Keratinocyte (primary cell): ENCODE results near the gene CHMP2A. TPM values are rescaled to one million over a fixed set of nuclear protein-coding genes. Genes with fewer than 3 reads are reported as not detected.

ENCODE experiments used
- DNase-seq: peaks from one replicate; pipeline ENCODE4 v3.0.0-alpha.2; 2011; ENCODE audit warnings: low read depth, missing footprints, low spot score
- FAIRE-seq: peaks from 2 replicates; lab custom pipeline; 2011; peaks lifted over from hg19 to GRCh38; lab: Jason Lieb, UNC
- H2AFZ ChIP-seq: 2 replicates; pipeline ENCODE4 v1.6.0; 2012; ENCODE audit warnings: low read length, control low read depth, inconsistent platforms; ENCODE audit not compliant: control insufficient read depth
- H3K27ac ChIP-seq: 2 replicates; pipeline ENCODE4 v1.5.1; 2011; ENCODE audit warnings: low read length; ENCODE audit not compliant: control insufficient read depth, insufficient read depth
- H3K27me3 ChIP-seq: 3 replicates; pipeline ENCODE4 v1.6.0; 2011; ENCODE audit warnings: low read length; ENCODE audit not compliant: control insufficient read depth, insufficient read depth; ENCODE audit errors: extremely low read depth
- H3K36me3 ChIP-seq, 2 experiments: 2 replicates in 1 of 2; 3 replicates in 1 of 2; pipeline ENCODE4 v1.5.1; 2011; ENCODE audit warnings: low read length in 2 of 2, mild to moderate bottlenecking in 1 of 2; ENCODE audit not compliant: control insufficient read depth in 2 of 2, insufficient read depth in 2 of 2; ENCODE audit errors: extremely low read depth in 1 of 2
- H3K4me1 ChIP-seq: 3 replicates; pipeline ENCODE4 v1.5.1; 2011; ENCODE audit warnings: low read length; ENCODE audit not compliant: control insufficient read depth, insufficient read depth; ENCODE audit errors: extremely low read depth
- H3K4me2 ChIP-seq: 3 replicates; pipeline ENCODE4 v1.6.0; 2011; ENCODE audit warnings: low read depth, low read length; ENCODE audit not compliant: control insufficient read depth, insufficient read depth; ENCODE audit errors: extremely low read depth
- H3K4me3 ChIP-seq, 3 experiments: fragments of 200-600 bp in 1 of 3; sonication (generic) in 1 of 3; 2 replicates in 2 of 3; 3 replicates in 1 of 3; pipeline ENCODE4 v1.5.1; 2011 to 2016; ENCODE audit warnings: low read length in 3 of 3, mild to moderate bottlenecking in 3 of 3, control low read depth in 2 of 3, inconsistent platforms in 1 of 3, low read depth in 1 of 3, mixed read lengths in 1 of 3, mixed run types in 1 of 3, moderate library complexity in 1 of 3; ENCODE audit not compliant: control insufficient read depth in 2 of 3, insufficient read depth in 2 of 3; ENCODE audit errors: extremely low read depth in 1 of 3
- H3K79me2 ChIP-seq: 2 replicates; pipeline ENCODE4 v1.6.0; 2012; ENCODE audit warnings: low read length; ENCODE audit not compliant: control insufficient read depth, insufficient read depth
- H3K9ac ChIP-seq: 3 replicates; pipeline ENCODE4 v1.6.0; 2011; ENCODE audit warnings: low read length; ENCODE audit not compliant: control insufficient read depth, insufficient read depth; ENCODE audit errors: extremely low read depth
- H3K9me1 ChIP-seq: 3 replicates; pipeline ENCODE4 v1.6.0; 2011; ENCODE audit warnings: low read length; ENCODE audit not compliant: control insufficient read depth, insufficient read depth; ENCODE audit errors: extremely low read depth
- H3K9me3 ChIP-seq: 2 replicates; pipeline ENCODE4 v1.5.1; 2012; ENCODE audit warnings: low read depth, low read length; ENCODE audit not compliant: control insufficient read depth
- H4K20me1 ChIP-seq: 3 replicates; pipeline ENCODE4 v1.6.0; 2011; ENCODE audit warnings: low read length; ENCODE audit not compliant: control insufficient read depth, insufficient read depth; ENCODE audit errors: extremely low read depth
- EZH2 ChIP-seq: IDR thresholded peaks from one replicate; pipeline ENCODE4 v1.6.1; 2012; ENCODE audit warnings: inconsistent platforms, mild to moderate bottlenecking, low read length, moderate library complexity
- dilution Hi-C: fragments of 300-500 bp; cut with MboI; formaldehyde crosslinking; loops from one replicate; pipeline ENCODE4 v1.7.0; 2020; ENCODE audit warnings: low sequenced_read_pairs; ENCODE audit not compliant: extremely low pct_ligation_motif_present
- polyA minus RNA-seq, 3 experiments: library from RNA; depleted of rRNA, polyadenylated mRNA; stranded (reverse); fragments of >200 nt; gene quantifications; 1 replicate in 1 of 3; 2 replicates in 1 of 3; 3 replicates in 1 of 3; pipeline ENCODE4 v1.2.3, GENCODE V29; 2011
- polyA plus RNA-seq, 5 experiments: library from polyadenylated mRNA; depleted of rRNA in 3 of 5; stranded (reverse) in 3 of 5; stranded (forward) in 1 of 5; unstranded in 1 of 5; fragments of >200 nt; gene quantifications; 1 replicate in 1 of 5; 2 replicates in 3 of 5; 3 replicates in 1 of 5; pipeline versions ENCODE4 v1.2.1 to v1.2.3, GENCODE V29; 2011 to 2012; ENCODE audit warnings: missing spikeins in 2 of 5, low read depth in 1 of 5, low replicate concordance in 1 of 5
- TF ChIP-seq, protein P1 (sequence below), 3 experiments: IDR thresholded peaks in 1 of 3; conservative IDR thresholded peaks in 1 of 3; optimal IDR thresholded peaks in 1 of 3; 2 replicates in 2 of 3; 3 replicates in 1 of 3; pipeline versions ENCODE3 to v1.5.1; 2011; ENCODE audit warnings: low read length in 3 of 3, mild to moderate bottlenecking in 3 of 3, moderate library complexity in 2 of 3, control low read depth in 1 of 3, inconsistent platforms in 1 of 3; ENCODE audit not compliant: insufficient read depth in 2 of 3; ENCODE audit errors: extremely low read depth in 1 of 3

Gene CHMP2A
- polyA plus RNA-seq (105 to 167 TPM (median 115 TPM) in 3 replicates), polyA minus RNA-seq (73.6 to 125 TPM (median 114 TPM) in 3 replicates)
- 197 TPM for polyA plus RNA-seq (2011; ENCODE audit: low read depth)
- 142 and 203 TPM in 2 replicates for polyA plus RNA-seq (2011; cell fraction: cytosol; rRNA removed)
- polyA plus RNA-seq (2011; cell fraction: nucleus; rRNA removed): 87.9 and 91.0 TPM in 2 replicates
- polyA plus RNA-seq (2012; ENCODE audit: low replicate concordance): 150 and 159 TPM in 2 replicates
- 121 TPM for polyA minus RNA-seq (2011; cell fraction: cytosol; rRNA and poly(A)+ RNA removed)
- 22.2 and 26.5 TPM in 2 replicates for polyA minus RNA-seq (2011; cell fraction: nucleus; rRNA and poly(A)+ RNA removed)

DNA sequence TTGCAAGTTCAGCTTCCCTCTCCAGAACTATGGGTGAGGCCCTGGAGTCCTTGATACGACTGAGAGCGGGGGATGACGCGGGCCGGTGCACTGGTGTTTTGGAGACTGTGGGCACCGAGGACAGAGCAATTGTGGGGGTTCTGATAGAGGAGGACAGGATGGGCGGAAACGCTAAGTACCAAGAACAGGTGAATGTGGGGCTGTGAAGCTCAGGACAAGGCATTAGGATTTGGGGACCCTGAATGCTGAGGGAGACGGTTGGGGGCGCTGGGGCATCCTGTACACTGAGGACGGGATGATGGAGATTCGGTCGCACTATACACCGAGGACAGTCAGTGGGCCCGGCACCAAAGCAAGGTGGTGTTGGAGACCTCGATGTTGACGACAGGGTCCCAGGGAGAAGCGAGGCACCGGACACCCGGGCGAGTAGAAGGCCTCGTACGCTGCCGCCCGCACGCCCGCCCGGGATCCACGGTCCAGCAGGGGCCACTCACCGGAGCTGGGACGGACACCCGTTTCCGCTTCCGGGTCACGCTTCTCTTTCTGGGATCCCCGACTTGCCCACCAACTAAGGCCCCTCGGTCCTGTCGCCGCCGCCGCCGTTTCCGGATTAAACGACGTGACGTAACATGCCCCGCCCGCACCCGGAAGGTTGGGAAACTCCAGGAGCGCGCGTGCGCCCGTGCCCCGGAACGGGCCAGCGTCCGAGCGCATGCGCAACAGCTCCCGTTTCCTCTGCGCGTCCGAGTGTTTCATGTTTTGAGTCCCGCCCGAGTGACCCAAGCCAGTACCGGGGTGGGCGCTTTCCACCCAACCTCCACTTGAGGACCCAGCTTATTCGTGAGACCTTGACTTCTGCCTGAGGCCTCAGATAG, at the start of gene CHMP2A:
TSS of gene CHMP2A (minus strand) at position 612 of the 875 bp plus-strand sequence. CDS start 893 bp downstream, outside the sequence.
- peak within 1 kb of the TSS; percentile 67 to 92 (median 89) for H3K4me3 ChIP-seq
- dilution Hi-C loops: no loop called here
- peaks cover 30% of the 10 kb centered on the region for H3K4me1 ChIP-seq
- H3K4me2 ChIP-seq: peak within 1 kb of the TSS; percentile 97
- H3K9ac ChIP-seq: peak within 1 kb of the TSS; percentile 91
- H3K79me2 ChIP-seq: peaks cover 54% of the 10 kb centered on the region
- H3K9me3 ChIP-seq: no peaks in the 10 kb centered on the region
- peak within 1 kb of the TSS; percentile 86 for H3K27ac ChIP-seq
- TF ChIP-seq, protein P1, sequence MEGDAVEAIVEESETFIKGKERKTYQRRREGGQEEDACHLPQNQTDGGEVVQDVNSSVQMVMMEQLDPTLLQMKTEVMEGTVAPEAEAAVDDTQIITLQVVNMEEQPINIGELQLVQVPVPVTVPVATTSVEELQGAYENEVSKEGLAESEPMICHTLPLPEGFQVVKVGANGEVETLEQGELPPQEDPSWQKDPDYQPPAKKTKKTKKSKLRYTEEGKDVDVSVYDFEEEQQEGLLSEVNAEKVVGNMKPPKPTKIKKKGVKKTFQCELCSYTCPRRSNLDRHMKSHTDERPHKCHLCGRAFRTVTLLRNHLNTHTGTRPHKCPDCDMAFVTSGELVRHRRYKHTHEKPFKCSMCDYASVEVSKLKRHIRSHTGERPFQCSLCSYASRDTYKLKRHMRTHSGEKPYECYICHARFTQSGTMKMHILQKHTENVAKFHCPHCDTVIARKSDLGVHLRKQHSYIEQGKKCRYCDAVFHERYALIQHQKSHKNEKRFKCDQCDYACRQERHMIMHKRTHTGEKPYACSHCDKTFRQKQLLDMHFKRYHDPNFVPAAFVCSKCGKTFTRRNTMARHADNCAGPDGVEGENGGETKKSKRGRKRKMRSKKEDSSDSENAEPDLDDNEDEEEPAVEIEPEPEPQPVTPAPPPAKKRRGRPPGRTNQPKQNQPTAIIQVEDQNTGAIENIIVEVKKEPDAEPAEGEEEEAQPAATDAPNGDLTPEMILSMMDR (optimal IDR thresholded peaks at IDR 0.05 in 1 of 3, IDR thresholded peaks at IDR 0.05 in 1 of 3, conservative IDR thresholded peaks at IDR 0.05 in 1 of 3; ENCODE audit: extremely low read depth in 1 of 3, insufficient read depth in 2 of 3, low read length in 3 of 3): peak in 1 of 3 experiments; percentile 5
- no peak for TF ChIP-seq EZH2
- peaks cover 35 to 40% of the 10 kb centered on the region in 2 experiments for H3K36me3 ChIP-seq
- no peaks in the 10 kb centered on the region for H3K27me3 ChIP-seq
- H3K9me1 ChIP-seq: no peaks in the 10 kb centered on the region
- H2AFZ ChIP-seq: peak within 1 kb of the TSS; percentile 79
- peak; percentile 43 for FAIRE-seq
- no peak for DNase-seq
- H4K20me1 ChIP-seq: peaks cover 11% of the 10 kb centered on the region

DNA sequence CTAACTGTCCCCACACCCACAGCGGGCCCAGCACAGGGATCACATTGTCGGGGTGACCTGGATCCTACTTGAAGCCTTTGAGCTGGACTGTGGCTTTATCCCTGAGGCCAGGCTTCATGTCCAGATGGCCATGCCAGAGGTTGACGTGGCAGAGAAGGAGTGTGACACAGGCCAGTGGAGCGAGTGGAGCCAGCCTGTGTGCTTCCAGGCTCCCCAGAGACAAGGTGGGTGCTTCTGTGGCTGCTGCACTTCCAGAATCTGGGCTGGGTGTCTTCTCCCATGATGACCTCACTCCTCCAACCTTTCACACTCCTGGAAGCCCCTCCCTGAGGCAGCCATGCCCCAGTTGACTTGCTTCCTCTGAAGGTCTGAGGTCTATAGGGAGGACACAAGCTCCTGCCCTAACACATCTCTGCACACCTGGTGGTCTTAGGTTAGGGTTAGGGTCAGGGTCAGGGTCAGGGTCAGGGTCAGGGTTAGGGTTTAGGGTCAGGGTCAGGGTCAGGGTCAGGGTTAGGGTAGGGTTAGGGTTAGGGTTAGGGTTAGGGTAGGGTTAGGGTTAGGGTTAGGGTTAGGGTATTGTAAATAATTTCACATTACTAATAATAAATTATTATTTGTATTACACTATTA, 31.3 kb upstream of the CHMP2A start:
- no peak for FAIRE-seq
- no peak for DNase-seq
- dilution Hi-C loops: no loop called here

More for the DNA sequence above, 31.3 kb upstream of the CHMP2A start:
- Histone ChIP-seq H4K20me1 (no peaks in the 10 kb centered on the region), H3K79me2 (peaks cover 3% of the 10 kb centered on the region), H3K4me2 (no peak overlapping the region), H3K36me3 (peaks cover 5 to 16% of the 10 kb centered on the region in 2 experiments), H3K4me1 (no peaks in the 10 kb centered on the region), H3K27me3 (no peaks in the 10 kb centered on the region), H3K4me3 (no peak overlapping the region), H3K9me1 (peaks cover 2% of the 10 kb centered on the region), H3K9ac (no peak overlapping the region), H3K9me3 (no peaks in the 10 kb centered on the region), H3K27ac (no peak overlapping the region), H2AFZ (no peak overlapping the region)
- TF ChIP-seq, protein P1 (optimal IDR thresholded peaks at IDR 0.05 in 1 of 3, IDR thresholded peaks at IDR 0.05 in 1 of 3, conservative IDR thresholded peaks at IDR 0.05 in 1 of 3; ENCODE audit: extremely low read depth in 1 of 3, insufficient read depth in 2 of 3, low read length in 3 of 3): no peak
- TF ChIP-seq EZH2: no peak
